Fibroblast of skin of left quadriceps (primary cell): Measurements from ENCODE around the gene ERAP2.
A peak's percentile ranks its signal among the peaks of the same experiment; 100 is the strongest.
"Not testable (repeated sequence)": the region's sequence is repeated elsewhere in the genome, so short reads cannot be mapped to it uniquely, and the experiment has no call there.

ENCODE experiments used
- DNase-seq, 2 experiments: peaks; one replicate each; pipeline ENCODE4 v3.0.0-alpha.2; 2013; ENCODE audit warnings: low read depth in 2 of 2

ERAP2 gene

GRCh38 chr5:96861076-96861475, 15.2 kb upstream of the ERAP2 start:
- no peak for DNase-seq

GRCh38 chr5:96863114-96863513, 13.2 kb upstream of the ERAP2 start:
- no peak for DNase-seq

- DNase-seq, result no peak
Observed at GRCh38 chr5:96863949-96864584, 12.2 kb upstream of the ERAP2 start.

GRCh38 chr5:96864922-96865530, 11.3 kb upstream of the ERAP2 start:
- no peak for DNase-seq

- no peak for DNase-seq
Observed at GRCh38 chr5:96868603-96869371, 7.5 kb upstream of the ERAP2 start.

GRCh38 chr5:96869372-96869641, 7.0 kb upstream of the ERAP2 start:
- no peak for DNase-seq

GRCh38 chr5:96870094-96871026, 5.9 kb upstream of the ERAP2 start:
- no peak for DNase-seq

- DNase-seq, result no peak
Observed at GRCh38 chr5:96871027-96871399, 5.3 kb upstream of the ERAP2 start.

GRCh38 chr5:96871686-96872085, 4.6 kb upstream of the ERAP2 start:
- no peak for DNase-seq

- no peak for DNase-seq
Observed at GRCh38 chr5:96873449-96873848, 2.9 kb upstream of the ERAP2 start.

- no peak for DNase-seq
Observed at GRCh38 chr5:96874631-96875030, 1.7 kb upstream of the ERAP2 start.

GRCh38 chr5:96875791-96876291, 459 bp upstream of the ERAP2 start:
- DNase-seq, result no peak

- not testable (repeated sequence) for DNase-seq
Observed at GRCh38 chr5:96876977-96877469, 723 bp downstream of the ERAP2 start.

- no peak for DNase-seq
Observed at GRCh38 chr5:96879665-96880064, 3.4 kb downstream of the ERAP2 start.

GRCh38 chr5:96880444-96881164, 4.3 kb downstream of the ERAP2 start:
- DNase-seq, result no peak

- no peak for DNase-seq
Observed at GRCh38 chr5:96881511-96882115, 5.3 kb downstream of the ERAP2 start.

GRCh38 chr5:96883871-96884270, 7.6 kb downstream of the ERAP2 start:
- DNase-seq, result no peak

- no peak for DNase-seq
Observed at GRCh38 chr5:96884995-96885394, 8.7 kb downstream of the ERAP2 start.

- no peak for DNase-seq
Observed at GRCh38 chr5:96885518-96886338, 9.4 kb downstream of the ERAP2 start.

GRCh38 chr5:96893342-96893741, 17.0 kb downstream of the ERAP2 start:
- peak; percentile 59 to 69 for DNase-seq
